ENCODE measurements around the gene MPZL1.

GRCh38 chr1:167773516-167773915 lies 51.7 kb downstream of the MPZL1 start:
- TF ChIP-seq CTCF (IDR thresholded peaks at IDR 0.05): no peak
- TF ChIP-seq POLR2AphosphoS5 (IDR thresholded peaks at IDR 0.05; ENCODE audit: insufficient read depth in 1 of 2, low read depth in 1 of 2): no peak

All from vagina (tissue), 2 donors.